Gastrocnemius medialis (tissue), 4 donors: ENCODE measurements around the gene MTLN.

Source experiments
- POLR2A ChIP-seq, 2 donors: fragments of 450-650 bp; IDR thresholded peaks; one replicate each; pipeline ENCODE4 v1.6.1; 2017; ENCODE audit warnings: antibody characterized with exemption in 2 of 2, mild to moderate bottlenecking in 2 of 2, moderate library complexity in 2 of 2
- TF ChIP-seq, protein P1 (sequence below), 5 experiments: fragments of 450-650 bp in 3 of 5; fragments of 200-600 bp in 2 of 5; sonication (generic) in 2 of 5; IDR thresholded peaks in 4 of 5; conservative IDR thresholded peaks in 1 of 5; 1 replicate in 4 of 5; 2 replicates in 1 of 5; pipeline ENCODE4 v1.5.1; 2016 to 2019; ENCODE audit warnings: antibody characterized with exemption in 5 of 5, mild to moderate bottlenecking in 3 of 5, moderate library complexity in 3 of 5

DNA sequence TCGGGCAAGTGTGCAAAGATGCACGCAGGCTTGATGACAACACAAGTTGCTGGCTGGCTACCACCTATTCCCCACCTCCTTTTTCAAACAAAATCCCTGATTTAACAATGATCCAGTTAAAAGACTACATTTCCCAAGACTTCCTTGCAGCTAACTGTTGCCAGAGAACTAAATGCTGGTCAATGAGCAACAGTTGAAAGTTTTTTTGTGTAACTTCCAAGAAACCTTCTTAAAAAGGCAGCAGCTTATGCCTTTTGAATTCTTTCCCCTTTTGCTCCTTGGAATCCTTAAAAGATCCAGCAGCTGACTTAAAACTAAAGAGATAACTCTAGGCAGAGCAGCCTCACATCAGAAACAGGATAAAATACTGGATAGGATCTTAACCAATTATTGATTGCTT lies 46.1 kb downstream of the MTLN start:
- TF ChIP-seq, protein P1, sequence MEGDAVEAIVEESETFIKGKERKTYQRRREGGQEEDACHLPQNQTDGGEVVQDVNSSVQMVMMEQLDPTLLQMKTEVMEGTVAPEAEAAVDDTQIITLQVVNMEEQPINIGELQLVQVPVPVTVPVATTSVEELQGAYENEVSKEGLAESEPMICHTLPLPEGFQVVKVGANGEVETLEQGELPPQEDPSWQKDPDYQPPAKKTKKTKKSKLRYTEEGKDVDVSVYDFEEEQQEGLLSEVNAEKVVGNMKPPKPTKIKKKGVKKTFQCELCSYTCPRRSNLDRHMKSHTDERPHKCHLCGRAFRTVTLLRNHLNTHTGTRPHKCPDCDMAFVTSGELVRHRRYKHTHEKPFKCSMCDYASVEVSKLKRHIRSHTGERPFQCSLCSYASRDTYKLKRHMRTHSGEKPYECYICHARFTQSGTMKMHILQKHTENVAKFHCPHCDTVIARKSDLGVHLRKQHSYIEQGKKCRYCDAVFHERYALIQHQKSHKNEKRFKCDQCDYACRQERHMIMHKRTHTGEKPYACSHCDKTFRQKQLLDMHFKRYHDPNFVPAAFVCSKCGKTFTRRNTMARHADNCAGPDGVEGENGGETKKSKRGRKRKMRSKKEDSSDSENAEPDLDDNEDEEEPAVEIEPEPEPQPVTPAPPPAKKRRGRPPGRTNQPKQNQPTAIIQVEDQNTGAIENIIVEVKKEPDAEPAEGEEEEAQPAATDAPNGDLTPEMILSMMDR (IDR thresholded peaks at IDR 0.05 in 4 of 5, conservative IDR thresholded peaks at IDR 0.05 in 1 of 5), result no peak
- TF ChIP-seq POLR2A (IDR thresholded peaks at IDR 0.05), result no peak
